NCI-H1092 (cell line): ENCODE measurements around the gene BHLHE23.

Source experiments
- DNase-seq: peaks from one replicate; lab custom pipeline; 2025; lab: John Stamatoyannopoulos, UW

Gene BHLHE23

GRCh38 chr20:63025534-63026331 lies 19.0 kb upstream of the BHLHE23 start:
- DNase-seq: no peak

GRCh38 chr20:63024573-63025392 lies 18.0 kb upstream of the BHLHE23 start:
- no peak for DNase-seq

- no peak for DNase-seq
Observed at GRCh38 chr20:63023936-63024571, 17.3 kb upstream of the BHLHE23 start.

GRCh38 chr20:63023071-63023935 lies 16.5 kb upstream of the BHLHE23 start:
- DNase-seq: no peak

- no peak for DNase-seq
Observed at GRCh38 chr20:63022501-63022900, 15.7 kb upstream of the BHLHE23 start.

- no peak for DNase-seq
Observed at GRCh38 chr20:63021356-63022321, 14.9 kb upstream of the BHLHE23 start.

DNA sequence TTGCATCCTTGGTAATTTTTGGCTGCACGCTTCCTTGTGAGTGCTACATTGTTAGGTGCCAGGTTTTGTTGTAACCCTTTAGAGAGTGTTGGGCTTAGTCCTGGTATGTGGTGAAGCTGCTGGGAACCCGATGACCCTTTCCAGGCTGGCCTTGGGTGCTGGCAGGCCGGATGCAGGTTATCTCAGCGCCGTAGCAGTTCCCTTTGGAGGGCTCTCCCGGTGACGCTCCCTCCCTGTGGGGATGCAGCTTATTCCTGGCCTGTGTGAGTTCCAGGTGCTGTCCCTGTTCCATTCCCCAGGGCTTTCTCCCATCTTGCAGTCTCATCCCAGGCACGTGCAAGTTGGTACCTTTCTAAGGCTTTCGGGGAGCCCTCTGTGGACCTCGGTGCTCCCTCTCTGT lies 13.9 kb upstream of the BHLHE23 start:
- DNase-seq: no peak

DNA sequence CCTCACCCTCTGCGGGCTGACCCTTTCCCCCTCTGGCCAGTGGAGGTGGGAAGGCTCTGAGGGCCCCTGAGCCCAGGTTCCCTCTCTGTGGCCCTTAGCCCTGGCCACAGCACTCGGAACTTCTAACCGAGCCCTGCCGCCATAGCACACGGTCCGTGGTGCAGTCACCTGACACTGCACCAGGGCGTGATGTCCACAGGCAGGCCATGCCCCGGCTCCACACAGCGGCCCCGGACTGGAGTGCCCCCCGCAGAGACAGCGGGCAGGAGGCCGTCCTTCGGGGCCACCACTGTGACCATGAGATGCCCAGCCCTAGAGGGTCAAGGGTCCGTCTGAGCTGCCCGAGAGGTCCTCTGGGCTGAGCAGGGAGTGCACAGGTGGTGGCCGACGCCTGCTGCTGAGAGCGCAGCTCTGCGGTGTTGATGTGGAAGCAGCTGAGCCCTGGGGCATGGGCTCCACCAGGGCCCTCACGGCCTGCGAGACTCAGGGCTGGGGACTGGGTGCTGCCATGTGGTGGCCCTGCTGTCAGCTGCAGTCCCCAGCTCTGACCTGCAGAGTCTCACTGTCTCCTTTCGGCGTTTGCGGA lies 11.2 kb upstream of the BHLHE23 start:
- no peak for DNase-seq

DNA sequence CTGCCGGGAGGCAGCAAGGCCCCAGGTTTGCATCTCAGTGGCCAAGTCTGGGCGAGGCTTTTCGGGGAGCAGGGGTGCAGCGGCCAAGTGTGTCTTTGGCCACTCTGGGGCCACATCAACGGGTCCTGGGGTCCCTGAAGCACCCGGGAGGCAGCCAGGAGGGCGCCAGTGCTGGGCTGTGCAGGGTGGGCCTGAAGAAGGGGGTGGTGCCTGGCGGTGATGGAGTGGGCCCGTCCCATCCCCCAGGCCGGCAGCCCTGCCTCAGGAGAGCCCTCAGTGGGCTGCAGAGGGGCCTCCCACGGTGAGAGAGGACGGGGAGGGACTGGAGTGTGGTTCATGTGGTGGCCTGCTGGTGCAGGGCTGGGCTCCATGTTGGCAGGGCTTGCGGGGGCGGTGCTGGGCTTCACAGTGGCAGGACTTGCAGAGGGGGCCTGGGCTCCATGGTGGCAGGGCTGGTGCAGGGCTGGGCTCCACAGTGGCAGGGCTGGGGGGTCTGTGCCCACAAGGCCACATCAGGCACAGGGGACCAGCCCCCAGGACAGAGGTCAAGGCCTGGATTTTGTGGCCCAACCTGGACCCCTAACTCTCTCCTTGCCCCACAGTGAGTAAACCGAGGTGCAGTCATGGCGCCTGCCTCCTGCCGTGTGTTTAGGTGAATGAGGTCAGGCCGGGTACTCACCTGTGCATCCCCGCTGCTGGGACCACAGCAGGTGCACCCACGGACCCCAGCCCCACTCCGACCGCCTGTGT lies 10.5 kb upstream of the BHLHE23 start:
- DNase-seq: no peak

GRCh38 chr20:63016514-63017075 lies 9.8 kb upstream of the BHLHE23 start:
- no peak for DNase-seq

GRCh38 chr20:63015662-63016361 lies 9.0 kb upstream of the BHLHE23 start:
- DNase-seq: no peak

GRCh38 chr20:63015147-63015661 lies 8.4 kb upstream of the BHLHE23 start:
- no peak for DNase-seq

DNA sequence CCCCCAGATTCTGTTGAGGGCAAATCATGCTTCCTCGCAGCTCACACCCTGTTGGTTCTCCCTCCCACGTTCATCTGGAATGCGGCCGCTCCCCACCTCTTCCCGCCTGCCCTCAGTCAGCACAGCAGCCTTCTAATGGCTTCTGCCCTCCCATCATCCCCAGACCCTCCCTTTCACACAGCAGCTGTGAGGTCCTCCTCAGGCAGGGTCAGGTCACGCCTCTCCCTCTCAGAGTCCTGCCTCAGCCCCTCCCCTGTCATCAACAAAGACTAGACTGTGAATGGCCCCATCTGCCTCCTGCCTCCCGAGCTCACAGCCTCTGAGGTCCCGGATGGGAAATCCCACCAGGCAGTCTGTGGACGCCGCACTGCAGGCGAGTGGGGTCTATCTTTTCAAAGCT lies 7.9 kb upstream of the BHLHE23 start:
- peak; percentile 6 for DNase-seq

DNA sequence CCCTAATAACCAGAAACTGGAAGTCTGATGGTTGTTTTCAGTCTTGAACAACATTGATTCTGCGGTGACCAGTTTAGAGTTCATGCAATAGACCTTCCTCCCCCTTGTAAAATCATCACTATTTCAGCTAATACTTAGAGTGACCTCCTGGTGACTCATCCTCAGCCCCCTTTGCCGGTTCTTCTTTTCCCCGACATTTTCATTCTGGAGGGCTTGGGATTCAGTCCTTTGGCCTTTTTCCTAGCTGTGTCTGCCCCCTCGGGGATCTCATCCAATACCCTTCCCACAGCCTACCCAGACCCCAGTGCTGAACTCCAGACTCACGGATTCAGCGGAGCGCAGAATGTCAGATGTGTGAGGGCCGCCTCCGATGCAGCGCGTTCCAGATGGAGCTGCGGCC lies 7.5 kb upstream of the BHLHE23 start:
- DNase-seq: no peak

DNA sequence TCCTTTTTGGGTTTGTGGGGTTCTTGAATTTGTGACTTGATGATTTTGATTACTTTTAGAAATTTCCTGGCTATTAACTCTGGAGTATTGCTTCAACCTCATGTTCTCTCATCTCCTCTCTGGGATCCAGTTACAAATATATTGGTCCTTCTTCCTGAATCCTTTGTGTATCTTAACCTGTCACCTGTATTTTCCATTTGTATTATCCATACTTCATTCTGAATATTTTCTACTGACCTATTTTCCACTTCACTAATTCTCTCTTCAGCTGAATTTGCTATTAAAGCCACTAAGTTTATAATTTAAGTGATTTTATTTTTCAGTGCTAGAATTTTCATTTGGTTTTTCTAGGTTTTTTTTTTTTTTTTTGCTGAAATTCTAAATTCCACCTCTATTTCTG lies 6.4 kb upstream of the BHLHE23 start:
- DNase-seq: no peak

GRCh38 chr20:63011798-63012197 lies 5.0 kb upstream of the BHLHE23 start:
- no peak for DNase-seq

DNA sequence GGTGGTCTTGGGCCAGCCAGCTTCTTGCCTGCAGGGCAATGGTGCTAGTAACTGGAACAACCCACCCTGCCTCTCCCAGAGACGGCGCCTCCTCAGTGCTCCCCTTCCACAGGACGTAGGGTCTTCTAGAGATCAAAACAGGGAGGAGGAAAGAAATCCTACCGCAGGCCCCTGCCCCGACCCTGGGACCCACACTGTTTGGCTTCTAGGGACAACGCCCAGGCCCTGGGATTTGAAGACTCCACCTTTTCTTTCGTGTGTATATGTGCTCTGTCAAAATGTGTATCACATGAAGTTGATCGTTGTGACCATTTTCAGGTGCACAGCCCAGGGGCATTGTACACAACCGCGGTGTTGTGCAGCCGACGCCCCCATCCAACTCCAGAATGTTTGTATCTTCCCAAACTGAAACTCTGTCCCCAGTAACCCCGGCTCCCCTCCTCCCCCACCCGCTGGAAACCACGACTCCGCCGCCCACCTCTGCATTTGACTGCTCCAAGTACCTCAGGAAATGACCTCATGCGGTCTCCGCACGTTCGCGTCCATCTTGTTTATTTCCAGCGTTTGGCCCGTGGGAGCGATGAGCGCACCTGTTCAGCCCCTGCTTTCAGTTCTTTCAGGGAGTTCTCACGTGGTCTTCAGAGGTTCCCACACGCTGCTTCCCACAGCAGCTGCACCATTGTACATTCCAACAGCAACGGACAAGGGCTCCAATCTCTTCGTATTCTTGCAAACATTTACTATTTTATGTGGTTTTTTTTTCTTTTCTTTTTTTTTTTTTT lies 3.4 kb upstream of the BHLHE23 start:
- no peak for DNase-seq
